GM21515 (cell line): ENCODE results near the gene MMP25.
A peak's percentile ranks its signal among the peaks of the same experiment; 100 is the strongest.
"Not testable (repeated sequence)": the region's sequence is repeated elsewhere in the genome, so short reads cannot be mapped to it uniquely, and the experiment has no call there.

Source experiments
- ATAC-seq: cut with Tn5 transposase; IDR thresholded peaks from one replicate; pipeline ENCODE4 v1.9.1; 2021; ENCODE audit not compliant: unreplicated experiment

The MMP25 gene

GRCh38 chr16:3072148-3072547, 25.8 kb downstream of the MMP25 start:
- ATAC-seq: not testable (repeated sequence)

GRCh38 chr16:3072576-3073263, 26.4 kb downstream of the MMP25 start:
- ATAC-seq: not testable (repeated sequence)

- ATAC-seq: no peak
Measured at GRCh38 chr16:3073448-3073847, 27.1 kb downstream of the MMP25 start.

GRCh38 chr16:3074860-3075522, 28.6 kb downstream of the MMP25 start:
- ATAC-seq: peak; percentile 61

- no peak for ATAC-seq
Measured at GRCh38 chr16:3075523-3075915, 29.2 kb downstream of the MMP25 start.

GRCh38 chr16:3075946-3076345, 29.6 kb downstream of the MMP25 start:
- ATAC-seq: not testable (repeated sequence)

GRCh38 chr16:3076577-3076976, 30.2 kb downstream of the MMP25 start:
- ATAC-seq: no peak

GRCh38 chr16:3080024-3080423, 33.7 kb downstream of the MMP25 start:
- no peak for ATAC-seq

GRCh38 chr16:3081957-3082356, 35.6 kb downstream of the MMP25 start:
- ATAC-seq: not testable (repeated sequence)

GRCh38 chr16:3083408-3083807, 37.0 kb downstream of the MMP25 start:
- ATAC-seq: not testable (repeated sequence)

- ATAC-seq: no peak
Measured at GRCh38 chr16:3084491-3084890, 38.1 kb downstream of the MMP25 start.

- ATAC-seq: no peak
Measured at GRCh38 chr16:3084969-3085670, 38.8 kb downstream of the MMP25 start.

- no peak for ATAC-seq
Measured at GRCh38 chr16:3085868-3086595, 39.7 kb downstream of the MMP25 start.

- no peak for ATAC-seq
Measured at GRCh38 chr16:3086596-3087242, 40.4 kb downstream of the MMP25 start.

- no peak for ATAC-seq
Measured at GRCh38 chr16:3087243-3088235, 41.2 kb downstream of the MMP25 start.

GRCh38 chr16:3088450-3088849, 42.1 kb downstream of the MMP25 start:
- no peak for ATAC-seq

GRCh38 chr16:3088925-3089716, 42.8 kb downstream of the MMP25 start:
- no peak for ATAC-seq

- no peak for ATAC-seq
Measured at GRCh38 chr16:3089717-3090592, 43.6 kb downstream of the MMP25 start.
